ENCODE data around the gene HUS1.

The HUS1 gene

DNA sequence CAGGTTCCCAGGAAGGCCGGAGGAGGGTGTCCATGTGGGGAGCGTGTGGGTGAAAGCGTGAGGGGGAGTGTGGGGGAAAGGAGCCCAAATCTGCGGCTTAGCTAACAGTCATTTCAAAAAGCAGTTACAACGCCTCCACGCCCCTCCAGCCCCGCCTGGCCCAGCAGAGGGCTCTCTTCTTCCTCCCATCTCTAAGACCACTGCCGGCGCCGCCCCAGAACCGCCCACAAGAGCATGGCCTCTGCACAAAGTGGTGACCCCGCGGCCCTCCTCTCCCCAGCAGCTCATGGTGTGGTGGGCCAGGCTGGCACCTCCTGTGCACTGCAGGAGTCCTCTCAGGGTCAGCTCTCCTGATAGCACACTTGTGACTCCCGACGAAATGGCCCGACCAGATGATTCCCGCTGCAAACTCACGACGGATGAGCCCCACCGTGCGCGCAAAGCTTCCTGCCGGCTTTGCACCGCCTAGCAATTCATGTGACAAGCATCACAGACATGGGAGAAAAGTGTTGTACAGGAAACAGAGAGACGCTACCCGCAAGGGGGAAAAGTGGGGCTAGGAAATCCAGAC, 12.4 kb upstream of the HUS1 start:
- POLR2A ChIA-PET = interaction anchor here (1.0 to 1.5 kb wide), 3 partner anchors 97 to 118 kb away, joined by 3 to 13 read pairs (median 11); partner anchors contain the start of gene UPP1
- TF ChIP-seq, protein P1, sequence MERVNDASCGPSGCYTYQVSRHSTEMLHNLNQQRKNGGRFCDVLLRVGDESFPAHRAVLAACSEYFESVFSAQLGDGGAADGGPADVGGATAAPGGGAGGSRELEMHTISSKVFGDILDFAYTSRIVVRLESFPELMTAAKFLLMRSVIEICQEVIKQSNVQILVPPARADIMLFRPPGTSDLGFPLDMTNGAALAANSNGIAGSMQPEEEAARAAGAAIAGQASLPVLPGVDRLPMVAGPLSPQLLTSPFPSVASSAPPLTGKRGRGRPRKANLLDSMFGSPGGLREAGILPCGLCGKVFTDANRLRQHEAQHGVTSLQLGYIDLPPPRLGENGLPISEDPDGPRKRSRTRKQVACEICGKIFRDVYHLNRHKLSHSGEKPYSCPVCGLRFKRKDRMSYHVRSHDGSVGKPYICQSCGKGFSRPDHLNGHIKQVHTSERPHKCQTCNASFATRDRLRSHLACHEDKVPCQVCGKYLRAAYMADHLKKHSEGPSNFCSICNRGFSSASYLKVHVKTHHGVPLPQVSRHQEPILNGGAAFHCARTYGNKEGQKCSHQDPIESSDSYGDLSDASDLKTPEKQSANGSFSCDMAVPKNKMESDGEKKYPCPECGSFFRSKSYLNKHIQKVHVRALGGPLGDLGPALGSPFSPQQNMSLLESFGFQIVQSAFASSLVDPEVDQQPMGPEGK (tag by site-specific recombination; IDR thresholded peaks at IDR 0.05) = peak; percentile 31; the same call in 1 of the 2 replicates
- TF ChIP-seq SCRT2 (tag by site-specific recombination; IDR thresholded peaks at IDR 0.05) (0 out of 2 replicates have a peak, but pooled peaks have one; percentile 16), ZNF639 (tag by site-specific recombination; IDR thresholded peaks at IDR 0.05) (no peak), GLIS1 (tag by site-specific recombination; IDR thresholded peaks at IDR 0.05) (no peak), KLF9 (tag by site-specific recombination; IDR thresholded peaks at IDR 0.05; ENCODE audit: low read depth) (0 out of 2 replicates have a peak, but pooled peaks have one; percentile 32), ZNF362 (tag by site-specific recombination; IDR thresholded peaks at IDR 0.05) (no peak), TRIM28 (IDR thresholded peaks at IDR 0.05; ENCODE audit: borderline replicate concordance, low read length) (no peak), OSR2 (tag by site-specific recombination; IDR thresholded peaks at IDR 0.05) (no peak), ZNF843 (tag by site-specific recombination; IDR thresholded peaks at IDR 0.05) (no peak), ZNF146 (tag by site-specific recombination; IDR thresholded peaks at IDR 0.05) (no peak), SP3 (tag by site-specific recombination; IDR thresholded peaks at IDR 0.05) (peak; percentile 66), ZFHX2 (tag by site-specific recombination; conservative IDR thresholded peaks at IDR 0.05) (peak; percentile 83), ZSCAN16 (tag by site-specific recombination; IDR thresholded peaks at IDR 0.05) (no peak), ZNF23 (tag by site-specific recombination; IDR thresholded peaks at IDR 0.05; ENCODE audit: borderline replicate concordance) (no peak), ZNF391 (tag by site-specific recombination; IDR thresholded peaks at IDR 0.05; ENCODE audit: borderline replicate concordance, low read depth) (no peak), ZBTB17 (tag by site-specific recombination; IDR thresholded peaks at IDR 0.05) (no peak), HOXA7 (CRISPR knock-in tag; IDR thresholded peaks at IDR 0.05; ENCODE audit: borderline replicate concordance) (no peak), CTCF (tag by site-specific recombination; IDR thresholded peaks at IDR 0.05) (peak; percentile 59)
- TF ChIP-seq, protein P2, sequence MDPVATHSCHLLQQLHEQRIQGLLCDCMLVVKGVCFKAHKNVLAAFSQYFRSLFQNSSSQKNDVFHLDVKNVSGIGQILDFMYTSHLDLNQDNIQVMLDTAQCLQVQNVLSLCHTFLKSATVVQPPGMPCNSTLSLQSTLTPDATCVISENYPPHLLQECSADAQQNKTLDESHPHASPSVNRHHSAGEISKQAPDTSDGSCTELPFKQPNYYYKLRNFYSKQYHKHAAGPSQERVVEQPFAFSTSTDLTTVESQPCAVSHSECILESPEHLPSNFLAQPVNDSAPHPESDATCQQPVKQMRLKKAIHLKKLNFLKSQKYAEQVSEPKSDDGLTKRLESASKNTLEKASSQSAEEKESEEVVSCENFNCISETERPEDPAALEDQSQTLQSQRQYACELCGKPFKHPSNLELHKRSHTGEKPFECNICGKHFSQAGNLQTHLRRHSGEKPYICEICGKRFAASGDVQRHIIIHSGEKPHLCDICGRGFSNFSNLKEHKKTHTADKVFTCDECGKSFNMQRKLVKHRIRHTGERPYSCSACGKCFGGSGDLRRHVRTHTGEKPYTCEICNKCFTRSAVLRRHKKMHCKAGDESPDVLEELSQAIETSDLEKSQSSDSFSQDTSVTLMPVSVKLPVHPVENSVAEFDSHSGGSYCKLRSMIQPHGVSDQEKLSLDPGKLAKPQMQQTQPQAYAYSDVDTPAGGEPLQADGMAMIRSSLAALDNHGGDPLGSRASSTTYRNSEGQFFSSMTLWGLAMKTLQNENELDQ (tag by site-specific recombination; IDR thresholded peaks at IDR 0.05; ENCODE audit: low read depth) = no peak
- TF ChIP-seq, protein P3, sequence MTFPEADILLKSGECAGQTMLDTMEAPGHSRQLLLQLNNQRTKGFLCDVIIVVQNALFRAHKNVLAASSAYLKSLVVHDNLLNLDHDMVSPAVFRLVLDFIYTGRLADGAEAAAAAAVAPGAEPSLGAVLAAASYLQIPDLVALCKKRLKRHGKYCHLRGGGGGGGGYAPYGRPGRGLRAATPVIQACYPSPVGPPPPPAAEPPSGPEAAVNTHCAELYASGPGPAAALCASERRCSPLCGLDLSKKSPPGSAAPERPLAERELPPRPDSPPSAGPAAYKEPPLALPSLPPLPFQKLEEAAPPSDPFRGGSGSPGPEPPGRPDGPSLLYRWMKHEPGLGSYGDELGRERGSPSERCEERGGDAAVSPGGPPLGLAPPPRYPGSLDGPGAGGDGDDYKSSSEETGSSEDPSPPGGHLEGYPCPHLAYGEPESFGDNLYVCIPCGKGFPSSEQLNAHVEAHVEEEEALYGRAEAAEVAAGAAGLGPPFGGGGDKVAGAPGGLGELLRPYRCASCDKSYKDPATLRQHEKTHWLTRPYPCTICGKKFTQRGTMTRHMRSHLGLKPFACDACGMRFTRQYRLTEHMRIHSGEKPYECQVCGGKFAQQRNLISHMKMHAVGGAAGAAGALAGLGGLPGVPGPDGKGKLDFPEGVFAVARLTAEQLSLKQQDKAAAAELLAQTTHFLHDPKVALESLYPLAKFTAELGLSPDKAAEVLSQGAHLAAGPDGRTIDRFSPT (tag by site-specific recombination; IDR thresholded peaks at IDR 0.05) = peak; percentile 39; the same call in 1 of the 2 replicates
- TF ChIP-seq, protein P4, sequence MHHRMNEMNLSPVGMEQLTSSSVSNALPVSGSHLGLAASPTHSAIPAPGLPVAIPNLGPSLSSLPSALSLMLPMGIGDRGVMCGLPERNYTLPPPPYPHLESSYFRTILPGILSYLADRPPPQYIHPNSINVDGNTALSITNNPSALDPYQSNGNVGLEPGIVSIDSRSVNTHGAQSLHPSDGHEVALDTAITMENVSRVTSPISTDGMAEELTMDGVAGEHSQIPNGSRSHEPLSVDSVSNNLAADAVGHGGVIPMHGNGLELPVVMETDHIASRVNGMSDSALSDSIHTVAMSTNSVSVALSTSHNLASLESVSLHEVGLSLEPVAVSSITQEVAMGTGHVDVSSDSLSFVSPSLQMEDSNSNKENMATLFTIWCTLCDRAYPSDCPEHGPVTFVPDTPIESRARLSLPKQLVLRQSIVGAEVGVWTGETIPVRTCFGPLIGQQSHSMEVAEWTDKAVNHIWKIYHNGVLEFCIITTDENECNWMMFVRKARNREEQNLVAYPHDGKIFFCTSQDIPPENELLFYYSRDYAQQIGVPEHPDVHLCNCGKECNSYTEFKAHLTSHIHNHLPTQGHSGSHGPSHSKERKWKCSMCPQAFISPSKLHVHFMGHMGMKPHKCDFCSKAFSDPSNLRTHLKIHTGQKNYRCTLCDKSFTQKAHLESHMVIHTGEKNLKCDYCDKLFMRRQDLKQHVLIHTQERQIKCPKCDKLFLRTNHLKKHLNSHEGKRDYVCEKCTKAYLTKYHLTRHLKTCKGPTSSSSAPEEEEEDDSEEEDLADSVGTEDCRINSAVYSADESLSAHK (tag by site-specific recombination; IDR thresholded peaks at IDR 0.05) = peak; percentile 75
- TF ChIP-seq, protein P5, sequence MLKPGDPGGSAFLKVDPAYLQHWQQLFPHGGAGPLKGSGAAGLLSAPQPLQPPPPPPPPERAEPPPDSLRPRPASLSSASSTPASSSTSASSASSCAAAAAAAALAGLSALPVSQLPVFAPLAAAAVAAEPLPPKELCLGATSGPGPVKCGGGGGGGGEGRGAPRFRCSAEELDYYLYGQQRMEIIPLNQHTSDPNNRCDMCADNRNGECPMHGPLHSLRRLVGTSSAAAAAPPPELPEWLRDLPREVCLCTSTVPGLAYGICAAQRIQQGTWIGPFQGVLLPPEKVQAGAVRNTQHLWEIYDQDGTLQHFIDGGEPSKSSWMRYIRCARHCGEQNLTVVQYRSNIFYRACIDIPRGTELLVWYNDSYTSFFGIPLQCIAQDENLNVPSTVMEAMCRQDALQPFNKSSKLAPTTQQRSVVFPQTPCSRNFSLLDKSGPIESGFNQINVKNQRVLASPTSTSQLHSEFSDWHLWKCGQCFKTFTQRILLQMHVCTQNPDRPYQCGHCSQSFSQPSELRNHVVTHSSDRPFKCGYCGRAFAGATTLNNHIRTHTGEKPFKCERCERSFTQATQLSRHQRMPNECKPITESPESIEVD (tag by site-specific recombination; IDR thresholded peaks at IDR 0.05) = no peak

More for the DNA sequence above, 12.4 kb upstream of the HUS1 start:
- no peaks in the 10 kb centered on the region for H3K9me3 ChIP-seq (ENCODE audit: control insufficient read depth, insufficient read depth, low read depth, low read length)
- H3K36me3 ChIP-seq (ENCODE audit: control insufficient read depth in 2 of 2, insufficient read depth in 1 of 2, low read length in 2 of 2) = no peaks in the 10 kb centered on the region
- H3K4me3 ChIP-seq (ENCODE audit: low read depth, low read length) = peak overlapping the region; percentile 18
- H3K27ac ChIP-seq (ENCODE audit: extremely low read depth, low read depth, low read length) = no peak overlapping the region
- CTCF ChIA-PET = interaction anchor here (0.5 to 4.9 kb wide), 21 partner anchors 9 to 1785 kb away, joined by 3 to 88 read pairs (median 4); partner anchors contain the start of gene UPP1
- H3K4me1 ChIP-seq (ENCODE audit: control insufficient read depth, insufficient read depth, low read length) = no peaks in the 10 kb centered on the region
